Prostate gland (tissue), 2 donors: ENCODE data around the gene NOTCH1. TPM values are rescaled to one million over a fixed set of nuclear protein-coding genes. Genes with fewer than 3 reads are reported as not detected.
"Not testable (repeated sequence)": the region's sequence is repeated elsewhere in the genome, so short reads cannot be mapped to it uniquely, and the experiment has no call there.

Experiments used
- DNase-seq: peaks from one replicate; pipeline ENCODE4 v3.0.0-alpha.2; 2019; ENCODE audit warnings: low spot score
- H3K27ac ChIP-seq, 2 donors: fragments of 200-600 bp; sonication (generic); 2 replicates each; pipeline ENCODE4 v1.5.1; 2017 to 2019
- H3K27me3 ChIP-seq: fragments of 200-600 bp; sonication (generic); replicated peaks from 2 replicates; pipeline ENCODE4 v1.5.1; 2019; ENCODE audit not compliant: insufficient read depth
- H3K36me3 ChIP-seq, 2 donors: fragments of 200-600 bp; sonication (generic); 1 replicate in 1 of 2; 2 replicates in 1 of 2; pipeline versions ENCODE4 v1.5.1 to v1.8.1; 2017 to 2019
- H3K4me1 ChIP-seq: fragments of 200-600 bp; sonication (generic); replicated peaks from 2 replicates; pipeline ENCODE4 v1.5.1; 2019
- H3K4me3 ChIP-seq, 2 donors: fragments of 200-600 bp; sonication (generic); 2 replicates each; pipeline ENCODE4 v1.5.1; 2017 to 2019
- H3K9me3 ChIP-seq: fragments of 200-600 bp; sonication (generic); 2 replicates; pipeline ENCODE4 v1.5.1; 2017
- POLR2A ChIP-seq: fragments of 450-650 bp; IDR thresholded peaks from one replicate; pipeline ENCODE4 v1.6.1; 2016; ENCODE audit warnings: antibody characterized with exemption, mild to moderate bottlenecking
- POLR2AphosphoS5 ChIP-seq: sonication (generic); formaldehyde crosslinking; IDR thresholded peaks from one replicate; pipeline ENCODE4 v1.6.1; 2017; ENCODE audit warnings: antibody characterized with exemption
- WGBS: methylation state at CpG from one replicate; pipeline ENCODE4 v1.1.5; 2018; 5-methylcytosine and 5-hydroxymethylcytosine counted together
- intact Hi-C: fragments of 100-400 bp; cut with DNase I; formaldehyde crosslinking; loops from one replicate; pipeline ENCODE4 v1.14.2; 2022
- total RNA-seq, 2 donors: library from RNA; depleted of rRNA; stranded (reverse); fragments of >200 nt; gene quantifications; one replicate each; pipeline ENCODE4 v1.1.0, GENCODE V29; 2016
- TF ChIP-seq, protein P1 (sequence below), 4 experiments: fragments of 200-600 bp in 2 of 4; fragments of 450-650 bp in 2 of 4; sonication (generic) in 2 of 4; IDR thresholded peaks; 1 replicate in 3 of 4; 2 replicates in 1 of 4; pipeline ENCODE4 v1.5.1; 2016 to 2019; ENCODE audit warnings: antibody characterized with exemption in 4 of 4, mild to moderate bottlenecking in 2 of 4, moderate library complexity in 2 of 4

The NOTCH1 gene
- total RNA-seq, 2 donors from 2014 or later = 38.0 to 63.3 TPM

DNA sequence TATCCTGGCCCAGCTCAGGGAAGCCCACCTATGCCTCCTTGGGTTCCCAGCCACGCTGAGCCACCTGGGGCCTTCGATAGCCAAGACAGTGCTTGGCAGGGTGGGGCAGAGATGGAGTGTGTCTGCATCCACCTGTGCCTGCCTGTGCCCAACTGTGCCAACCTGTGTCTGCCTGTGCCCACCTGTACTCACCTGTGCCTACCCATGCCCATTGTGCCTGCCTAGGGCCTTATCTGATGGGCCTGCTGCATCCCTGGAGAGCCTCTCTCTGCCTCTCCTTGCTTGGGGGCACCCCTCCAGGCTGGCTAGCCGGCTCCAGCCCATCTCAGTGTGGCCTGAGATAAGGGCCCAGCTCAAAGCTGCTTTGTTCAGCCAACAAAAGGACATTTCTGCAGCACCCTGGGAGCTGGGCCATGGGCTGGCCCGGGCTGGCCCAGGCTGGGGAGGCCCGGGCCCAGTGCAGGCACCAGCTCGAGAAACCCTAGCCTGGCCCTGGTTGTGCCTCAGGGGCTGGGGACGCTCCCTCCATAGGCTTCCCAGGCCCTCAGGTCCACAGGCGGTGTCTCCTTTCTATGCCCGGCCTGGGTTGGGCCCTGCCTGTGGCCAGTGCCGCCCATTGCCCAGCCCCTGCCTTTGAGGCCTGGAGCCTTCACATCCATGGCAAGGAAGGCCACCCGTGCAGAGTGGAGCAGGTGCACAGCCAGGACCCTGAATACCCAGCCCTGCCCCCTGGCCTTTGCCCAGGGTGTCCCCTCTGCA is 37.3 kb upstream of the NOTCH1 start:
- no peak for DNase-seq
- no peaks in the 10 kb centered on the region for H3K36me3 ChIP-seq
- TF ChIP-seq POLR2AphosphoS5 (no peak), POLR2A (no peak)
- TF ChIP-seq, protein P1, sequence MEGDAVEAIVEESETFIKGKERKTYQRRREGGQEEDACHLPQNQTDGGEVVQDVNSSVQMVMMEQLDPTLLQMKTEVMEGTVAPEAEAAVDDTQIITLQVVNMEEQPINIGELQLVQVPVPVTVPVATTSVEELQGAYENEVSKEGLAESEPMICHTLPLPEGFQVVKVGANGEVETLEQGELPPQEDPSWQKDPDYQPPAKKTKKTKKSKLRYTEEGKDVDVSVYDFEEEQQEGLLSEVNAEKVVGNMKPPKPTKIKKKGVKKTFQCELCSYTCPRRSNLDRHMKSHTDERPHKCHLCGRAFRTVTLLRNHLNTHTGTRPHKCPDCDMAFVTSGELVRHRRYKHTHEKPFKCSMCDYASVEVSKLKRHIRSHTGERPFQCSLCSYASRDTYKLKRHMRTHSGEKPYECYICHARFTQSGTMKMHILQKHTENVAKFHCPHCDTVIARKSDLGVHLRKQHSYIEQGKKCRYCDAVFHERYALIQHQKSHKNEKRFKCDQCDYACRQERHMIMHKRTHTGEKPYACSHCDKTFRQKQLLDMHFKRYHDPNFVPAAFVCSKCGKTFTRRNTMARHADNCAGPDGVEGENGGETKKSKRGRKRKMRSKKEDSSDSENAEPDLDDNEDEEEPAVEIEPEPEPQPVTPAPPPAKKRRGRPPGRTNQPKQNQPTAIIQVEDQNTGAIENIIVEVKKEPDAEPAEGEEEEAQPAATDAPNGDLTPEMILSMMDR (IDR thresholded peaks at IDR 0.05) = no peak
- H3K4me1 ChIP-seq = no peaks in the 10 kb centered on the region
- H3K4me3 ChIP-seq = no peak overlapping the region
- no peak overlapping the region for H3K27ac ChIP-seq
- WGBS = 56% methylated on average over 11 of the region's 11 CpGs
- H3K9me3 ChIP-seq = no peaks in the 10 kb centered on the region
- intact Hi-C loops = no loop called here
- no peaks in the 10 kb centered on the region for H3K27me3 ChIP-seq

GRCh38 chr9:136581614-136582447 is 36.0 kb upstream of the NOTCH1 start:
- Histone ChIP-seq H3K27ac (no peak overlapping the region), H3K4me3 (no peak overlapping the region), H3K4me1 (no peaks in the 10 kb centered on the region), H3K9me3 (no peaks in the 10 kb centered on the region), H3K36me3 (no peaks in the 10 kb centered on the region), H3K27me3 (no peaks in the 10 kb centered on the region)
- intact Hi-C loops = no loop called here
- no peak for DNase-seq
- WGBS = 97% methylated on average over 12 of the region's 12 CpGs
- no peak for TF ChIP-seq POLR2A
- no peak for TF ChIP-seq POLR2AphosphoS5
- TF ChIP-seq, protein P1 (IDR thresholded peaks at IDR 0.05) = no peak

GRCh38 chr9:136579650-136580219 is 33.9 kb upstream of the NOTCH1 start:
- H3K27ac ChIP-seq, H3K9me3 ChIP-seq, H3K36me3 ChIP-seq, intact Hi-C loops, H3K4me3 ChIP-seq, H3K4me1 ChIP-seq, DNase-seq, H3K27me3 ChIP-seq: not testable (repeated sequence)
- 88% methylated on average over 9 of the region's 9 CpGs for WGBS

- H3K4me3 ChIP-seq = no peak overlapping the region
- no peaks in the 10 kb centered on the region for H3K9me3 ChIP-seq
- H3K27me3 ChIP-seq = no peaks in the 10 kb centered on the region
- 64% methylated on average over 15 of the region's 15 CpGs for WGBS
- TF ChIP-seq POLR2A (no peak), POLR2AphosphoS5 (no peak)
- TF ChIP-seq, protein P1 (IDR thresholded peaks at IDR 0.05) = no peak
- no peak overlapping the region for H3K27ac ChIP-seq
- no peaks in the 10 kb centered on the region for H3K4me1 ChIP-seq
- H3K36me3 ChIP-seq = no peaks in the 10 kb centered on the region
- intact Hi-C loops = no loop called here
- no peak for DNase-seq
Observed at GRCh38 chr9:136578915-136579649, 33.2 kb upstream of the NOTCH1 start.

DNA sequence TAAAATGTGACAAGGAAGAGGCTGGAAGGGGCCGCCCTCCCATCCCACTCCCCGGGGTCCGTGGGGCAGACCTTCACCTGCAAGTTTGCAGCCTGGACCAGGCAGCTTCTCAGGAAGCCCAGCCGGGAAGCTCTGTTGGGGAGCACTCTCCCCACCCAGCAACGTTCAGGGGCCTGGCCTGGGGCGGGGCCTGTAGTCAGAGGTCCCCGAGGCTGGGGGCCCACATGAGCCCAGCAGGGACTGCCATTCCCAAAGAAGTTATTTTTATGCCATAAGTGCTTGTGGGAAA is 32.7 kb upstream of the NOTCH1 start:
- no peaks in the 10 kb centered on the region for H3K27me3 ChIP-seq
- no peaks in the 10 kb centered on the region for H3K4me1 ChIP-seq
- 56% methylated on average over 7 of the region's 7 CpGs for WGBS
- DNase-seq = no peak
- no peak overlapping the region for H3K4me3 ChIP-seq
- H3K27ac ChIP-seq = no peak overlapping the region
- no peaks in the 10 kb centered on the region for H3K36me3 ChIP-seq
- intact Hi-C loops = no loop called here
- TF ChIP-seq POLR2A = no peak
- TF ChIP-seq, protein P1 (IDR thresholded peaks at IDR 0.05) = no peak
- no peak for TF ChIP-seq POLR2AphosphoS5
- H3K9me3 ChIP-seq = no peaks in the 10 kb centered on the region
